ENCODE measurements around the gene NLE1. TPM values are rescaled to one million over a fixed set of nuclear protein-coding genes. Genes with fewer than 3 reads are reported as not detected.

NLE1 gene
- total and polyA plus RNA-seq, 4 donors = 2.1 to 7.7 (median 5.8) TPM

DNA sequence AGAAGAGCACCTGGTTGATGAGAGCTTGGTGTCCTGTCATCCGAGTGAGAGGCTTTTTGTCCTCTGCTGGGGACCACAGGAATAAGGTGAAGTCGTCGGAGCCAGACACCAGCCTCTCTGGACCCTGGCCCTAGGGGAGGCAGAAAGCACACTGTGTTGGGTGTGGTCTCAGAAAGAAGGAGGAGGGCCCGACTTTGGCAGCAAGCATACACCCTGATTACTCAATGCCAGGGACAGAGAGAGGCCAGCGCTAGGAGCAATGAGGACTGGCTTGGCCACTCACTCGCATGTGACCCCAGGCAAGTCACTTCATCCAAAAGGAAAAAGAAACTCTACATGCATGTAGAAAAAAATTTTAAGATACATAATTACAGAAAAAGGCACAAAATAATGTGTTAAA, 6.8 kb downstream of the NLE1 start:
- no peaks in the 10 kb centered on the region for H3K9me3 ChIP-seq (ENCODE audit: control insufficient read depth in 4 of 4, low read length in 3 of 4)
- no peak overlapping the region for H3K9ac ChIP-seq (ENCODE audit: low read depth in 1 of 2, low read length in 2 of 2)
- no peak for TF ChIP-seq TAF1 (conservative IDR thresholded peaks at IDR 0.05)
- TF ChIP-seq EGR1 (IDR thresholded peaks at IDR 0.05; ENCODE audit: low read depth in 2 of 2) = no peak
- no peak for TF ChIP-seq FOXA2 (IDR thresholded peaks at IDR 0.05)
- TF ChIP-seq, protein P1, sequence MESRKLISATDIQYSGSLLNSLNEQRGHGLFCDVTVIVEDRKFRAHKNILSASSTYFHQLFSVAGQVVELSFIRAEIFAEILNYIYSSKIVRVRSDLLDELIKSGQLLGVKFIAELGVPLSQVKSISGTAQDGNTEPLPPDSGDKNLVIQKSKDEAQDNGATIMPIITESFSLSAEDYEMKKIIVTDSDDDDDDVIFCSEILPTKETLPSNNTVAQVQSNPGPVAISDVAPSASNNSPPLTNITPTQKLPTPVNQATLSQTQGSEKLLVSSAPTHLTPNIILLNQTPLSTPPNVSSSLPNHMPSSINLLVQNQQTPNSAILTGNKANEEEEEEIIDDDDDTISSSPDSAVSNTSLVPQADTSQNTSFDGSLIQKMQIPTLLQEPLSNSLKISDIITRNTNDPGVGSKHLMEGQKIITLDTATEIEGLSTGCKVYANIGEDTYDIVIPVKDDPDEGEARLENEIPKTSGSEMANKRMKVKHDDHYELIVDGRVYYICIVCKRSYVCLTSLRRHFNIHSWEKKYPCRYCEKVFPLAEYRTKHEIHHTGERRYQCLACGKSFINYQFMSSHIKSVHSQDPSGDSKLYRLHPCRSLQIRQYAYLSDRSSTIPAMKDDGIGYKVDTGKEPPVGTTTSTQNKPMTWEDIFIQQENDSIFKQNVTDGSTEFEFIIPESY (IDR thresholded peaks at IDR 0.05) = no peak
- no peak for TF ChIP-seq YY1 (IDR thresholded peaks at IDR 0.05)
- H3K27ac ChIP-seq (ENCODE audit: low read depth in 1 of 2, low read length in 2 of 2) = no peak overlapping the region
- no peak overlapping the region for H3K4me3 ChIP-seq (ENCODE audit: low read depth in 1 of 3, low read length in 3 of 3)
- no peaks in the 10 kb centered on the region for H3K27me3 ChIP-seq (ENCODE audit: control insufficient read depth in 4 of 4, insufficient read depth in 4 of 4, low read length in 3 of 4)
- peaks cover 8 to 86% (median 55%) of the 10 kb centered on the region in 4 donors for H3K36me3 ChIP-seq (ENCODE audit: control insufficient read depth in 4 of 4, insufficient read depth in 3 of 4, low read depth in 1 of 4, low read length in 3 of 4)
- DNase-seq (ENCODE audit: low spot score) = no peak
- WGBS = 87% methylated on average over 6 of the region's 6 CpGs
- H3K4me1 ChIP-seq (ENCODE audit: control insufficient read depth in 4 of 4, insufficient read depth in 4 of 4, low read length in 3 of 4) = peaks cover 0 to 6% (median 0%) of the 10 kb centered on the region in 4 donors

DNA sequence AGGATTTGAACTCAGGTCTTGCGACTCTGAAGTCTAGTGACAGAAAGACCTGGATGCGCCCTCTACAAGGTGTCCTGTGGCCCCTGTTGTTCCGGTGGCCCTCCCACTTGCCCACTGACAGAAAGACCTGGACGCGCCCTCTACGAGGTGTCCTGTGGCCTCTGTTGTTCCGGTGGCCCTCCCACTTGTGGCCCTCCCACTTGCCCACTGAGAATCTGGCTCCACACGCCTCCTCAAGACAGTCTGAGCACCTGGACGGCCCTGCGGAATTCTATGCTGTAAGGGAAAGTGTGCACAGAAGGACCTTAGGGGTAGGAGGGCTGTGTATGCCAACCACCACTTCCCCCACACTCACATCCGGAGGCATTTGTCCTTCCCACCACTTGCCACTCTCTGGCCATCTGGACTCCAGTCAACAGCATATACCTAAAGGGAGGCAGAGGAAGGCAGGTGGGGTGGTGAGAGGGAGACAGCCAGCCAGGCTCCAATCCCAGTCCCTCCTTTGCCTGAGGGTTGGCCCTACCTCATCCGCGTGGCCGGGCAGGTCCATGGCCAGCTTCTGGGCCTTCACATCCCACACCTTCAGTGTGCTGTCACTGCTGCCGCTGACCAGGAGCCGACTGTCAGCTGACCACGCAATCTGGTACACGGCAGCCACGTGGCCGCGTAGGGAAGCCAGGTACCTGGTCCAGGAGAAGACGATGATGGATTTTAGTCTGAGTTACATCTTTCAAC, 9.1 kb downstream of the NLE1 start:
- Histone ChIP-seq H3K9ac (ENCODE audit: low read depth in 1 of 2, low read length in 2 of 2) (no peak overlapping the region), H3K27ac (ENCODE audit: low read depth in 1 of 2, low read length in 2 of 2) (no peak overlapping the region), H3K4me1 (ENCODE audit: control insufficient read depth in 4 of 4, insufficient read depth in 4 of 4, low read length in 3 of 4) (peaks cover 0 to 6% (median 0%) of the 10 kb centered on the region in 4 donors), H3K4me3 (ENCODE audit: low read depth in 1 of 3, low read length in 3 of 3) (no peak overlapping the region), H3K9me3 (ENCODE audit: control insufficient read depth in 4 of 4, low read length in 3 of 4) (no peaks in the 10 kb centered on the region), H3K36me3 (ENCODE audit: control insufficient read depth in 4 of 4, insufficient read depth in 3 of 4, low read depth in 1 of 4, low read length in 3 of 4) (peaks cover 8 to 71% (median 48%) of the 10 kb centered on the region in 4 donors), H3K27me3 (ENCODE audit: control insufficient read depth in 4 of 4, insufficient read depth in 4 of 4, low read length in 3 of 4) (no peaks in the 10 kb centered on the region)
- WGBS = 97% methylated on average over 22 of the region's 22 CpGs
- no peak for DNase-seq (ENCODE audit: low spot score)
- TF ChIP-seq HNF4A (conservative IDR thresholded peaks at IDR 0.05) (no peak), YY1 (IDR thresholded peaks at IDR 0.05) (no peak), HNF4G (IDR thresholded peaks at IDR 0.05) (no peak), FOXA1 (IDR thresholded peaks at IDR 0.05) (no peak), RAD21 (IDR thresholded peaks at IDR 0.05) (no peak), JUND (IDR thresholded peaks at IDR 0.05) (no peak)
- TF ChIP-seq, protein P2, sequence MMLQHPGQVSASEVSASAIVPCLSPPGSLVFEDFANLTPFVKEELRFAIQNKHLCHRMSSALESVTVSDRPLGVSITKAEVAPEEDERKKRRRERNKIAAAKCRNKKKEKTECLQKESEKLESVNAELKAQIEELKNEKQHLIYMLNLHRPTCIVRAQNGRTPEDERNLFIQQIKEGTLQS (IDR thresholded peaks at IDR 0.05) = no peak
- TF ChIP-seq, protein P3, sequence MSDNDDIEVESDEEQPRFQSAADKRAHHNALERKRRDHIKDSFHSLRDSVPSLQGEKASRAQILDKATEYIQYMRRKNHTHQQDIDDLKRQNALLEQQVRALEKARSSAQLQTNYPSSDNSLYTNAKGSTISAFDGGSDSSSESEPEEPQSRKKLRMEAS (IDR thresholded peaks at IDR 0.05) = no peak
- TF ChIP-seq, protein P1 (IDR thresholded peaks at IDR 0.05) = no peak

DNA sequence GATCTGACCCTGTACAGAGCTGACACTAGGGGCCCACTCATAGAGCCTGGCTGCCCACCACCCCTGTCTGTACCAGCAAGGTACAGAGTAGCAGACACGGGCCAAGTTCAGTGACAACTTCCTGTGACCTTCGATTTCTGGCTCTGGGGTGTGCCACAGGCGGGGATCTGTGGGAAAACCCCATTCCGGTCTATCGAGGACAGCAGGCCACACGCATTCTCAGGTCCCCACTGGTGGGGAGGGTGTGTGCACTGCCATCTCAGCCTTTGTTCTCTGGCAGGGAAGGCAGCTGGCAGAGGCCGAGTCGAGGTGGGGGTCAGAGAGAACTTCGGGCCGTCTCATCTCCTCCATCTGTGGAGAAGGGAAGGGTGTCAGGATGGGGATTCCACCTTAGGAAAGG, 10.0 kb downstream of the NLE1 start:
- Histone ChIP-seq H3K9me3 (ENCODE audit: control insufficient read depth in 4 of 4, low read length in 3 of 4) (no peaks in the 10 kb centered on the region), H3K27me3 (ENCODE audit: control insufficient read depth in 4 of 4, insufficient read depth in 4 of 4, low read length in 3 of 4) (no peaks in the 10 kb centered on the region), H3K27ac (ENCODE audit: low read depth in 1 of 2, low read length in 2 of 2) (no peak overlapping the region), H3K4me3 (ENCODE audit: low read depth in 1 of 3, low read length in 3 of 3) (no peak overlapping the region), H3K4me1 (ENCODE audit: control insufficient read depth in 4 of 4, insufficient read depth in 4 of 4, low read length in 3 of 4) (peaks cover 0 to 6% (median 0%) of the 10 kb centered on the region in 4 donors), H3K36me3 (ENCODE audit: control insufficient read depth in 4 of 4, insufficient read depth in 3 of 4, low read depth in 1 of 4, low read length in 3 of 4) (peaks cover 8 to 62% (median 40%) of the 10 kb centered on the region in 4 donors), H3K9ac (ENCODE audit: low read depth in 1 of 2, low read length in 2 of 2) (no peak overlapping the region)
- no peak for DNase-seq (ENCODE audit: low spot score)
- 42% methylated on average over 10 of the region's 10 CpGs for WGBS
- TF ChIP-seq, protein P4, sequence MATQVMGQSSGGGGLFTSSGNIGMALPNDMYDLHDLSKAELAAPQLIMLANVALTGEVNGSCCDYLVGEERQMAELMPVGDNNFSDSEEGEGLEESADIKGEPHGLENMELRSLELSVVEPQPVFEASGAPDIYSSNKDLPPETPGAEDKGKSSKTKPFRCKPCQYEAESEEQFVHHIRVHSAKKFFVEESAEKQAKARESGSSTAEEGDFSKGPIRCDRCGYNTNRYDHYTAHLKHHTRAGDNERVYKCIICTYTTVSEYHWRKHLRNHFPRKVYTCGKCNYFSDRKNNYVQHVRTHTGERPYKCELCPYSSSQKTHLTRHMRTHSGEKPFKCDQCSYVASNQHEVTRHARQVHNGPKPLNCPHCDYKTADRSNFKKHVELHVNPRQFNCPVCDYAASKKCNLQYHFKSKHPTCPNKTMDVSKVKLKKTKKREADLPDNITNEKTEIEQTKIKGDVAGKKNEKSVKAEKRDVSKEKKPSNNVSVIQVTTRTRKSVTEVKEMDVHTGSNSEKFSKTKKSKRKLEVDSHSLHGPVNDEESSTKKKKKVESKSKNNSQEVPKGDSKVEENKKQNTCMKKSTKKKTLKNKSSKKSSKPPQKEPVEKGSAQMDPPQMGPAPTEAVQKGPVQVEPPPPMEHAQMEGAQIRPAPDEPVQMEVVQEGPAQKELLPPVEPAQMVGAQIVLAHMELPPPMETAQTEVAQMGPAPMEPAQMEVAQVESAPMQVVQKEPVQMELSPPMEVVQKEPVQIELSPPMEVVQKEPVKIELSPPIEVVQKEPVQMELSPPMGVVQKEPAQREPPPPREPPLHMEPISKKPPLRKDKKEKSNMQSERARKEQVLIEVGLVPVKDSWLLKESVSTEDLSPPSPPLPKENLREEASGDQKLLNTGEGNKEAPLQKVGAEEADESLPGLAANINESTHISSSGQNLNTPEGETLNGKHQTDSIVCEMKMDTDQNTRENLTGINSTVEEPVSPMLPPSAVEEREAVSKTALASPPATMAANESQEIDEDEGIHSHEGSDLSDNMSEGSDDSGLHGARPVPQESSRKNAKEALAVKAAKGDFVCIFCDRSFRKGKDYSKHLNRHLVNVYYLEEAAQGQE (IDR thresholded peaks at IDR 0.05) = no peak
- no peak for TF ChIP-seq NR2F2 (IDR thresholded peaks at IDR 0.05)
- TF ChIP-seq HNF4A (conservative IDR thresholded peaks at IDR 0.05) = no peak
- no peak for TF ChIP-seq FOXA2 (IDR thresholded peaks at IDR 0.05)
- TF ChIP-seq, protein P2 (IDR thresholded peaks at IDR 0.05) = no peak
- TF ChIP-seq, protein P3 (IDR thresholded peaks at IDR 0.05) = no peak
- TF ChIP-seq, protein P1 (IDR thresholded peaks at IDR 0.05) = no peak
- TF ChIP-seq YY1 (IDR thresholded peaks at IDR 0.05) = no peak
- TF ChIP-seq SP1 (IDR thresholded peaks at IDR 0.05) = no peak

Measured in liver (tissue), 9 donors.